ENCODE data around the gene ARRB1.

The ARRB1 gene

DNA sequence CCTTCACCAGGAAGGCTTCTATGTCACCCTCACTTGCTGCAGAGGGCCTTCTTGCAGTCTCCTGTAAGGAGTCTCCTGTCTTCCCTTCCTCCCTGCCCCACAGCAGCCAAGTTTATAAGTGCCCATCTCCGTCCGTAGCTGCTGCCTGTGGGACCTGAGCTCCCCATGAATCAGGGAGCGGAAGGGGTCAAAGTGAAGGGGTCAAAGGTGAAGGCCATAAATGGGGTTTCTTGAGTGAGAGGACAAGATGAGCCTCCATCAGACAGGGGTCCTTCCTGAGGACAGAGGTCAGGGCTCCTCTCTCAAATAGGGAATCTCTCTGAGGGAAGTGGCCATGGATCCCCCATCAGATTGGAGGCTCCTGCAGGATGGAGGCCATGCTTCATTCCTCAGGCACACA lies 44.4 kb downstream of the ARRB1 start:
- TF ChIP-seq, protein P1, sequence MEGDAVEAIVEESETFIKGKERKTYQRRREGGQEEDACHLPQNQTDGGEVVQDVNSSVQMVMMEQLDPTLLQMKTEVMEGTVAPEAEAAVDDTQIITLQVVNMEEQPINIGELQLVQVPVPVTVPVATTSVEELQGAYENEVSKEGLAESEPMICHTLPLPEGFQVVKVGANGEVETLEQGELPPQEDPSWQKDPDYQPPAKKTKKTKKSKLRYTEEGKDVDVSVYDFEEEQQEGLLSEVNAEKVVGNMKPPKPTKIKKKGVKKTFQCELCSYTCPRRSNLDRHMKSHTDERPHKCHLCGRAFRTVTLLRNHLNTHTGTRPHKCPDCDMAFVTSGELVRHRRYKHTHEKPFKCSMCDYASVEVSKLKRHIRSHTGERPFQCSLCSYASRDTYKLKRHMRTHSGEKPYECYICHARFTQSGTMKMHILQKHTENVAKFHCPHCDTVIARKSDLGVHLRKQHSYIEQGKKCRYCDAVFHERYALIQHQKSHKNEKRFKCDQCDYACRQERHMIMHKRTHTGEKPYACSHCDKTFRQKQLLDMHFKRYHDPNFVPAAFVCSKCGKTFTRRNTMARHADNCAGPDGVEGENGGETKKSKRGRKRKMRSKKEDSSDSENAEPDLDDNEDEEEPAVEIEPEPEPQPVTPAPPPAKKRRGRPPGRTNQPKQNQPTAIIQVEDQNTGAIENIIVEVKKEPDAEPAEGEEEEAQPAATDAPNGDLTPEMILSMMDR (IDR thresholded peaks at IDR 0.05) = no peak

GRCh38 chr11:75306529-75306928 lies 44.9 kb downstream of the ARRB1 start:
- TF ChIP-seq, protein P1 (IDR thresholded peaks at IDR 0.05) = no peak

- TF ChIP-seq, protein P1 (IDR thresholded peaks at IDR 0.05) = no peak
Measured at GRCh38 chr11:75305993-75306392, 45.5 kb downstream of the ARRB1 start.

DNA sequence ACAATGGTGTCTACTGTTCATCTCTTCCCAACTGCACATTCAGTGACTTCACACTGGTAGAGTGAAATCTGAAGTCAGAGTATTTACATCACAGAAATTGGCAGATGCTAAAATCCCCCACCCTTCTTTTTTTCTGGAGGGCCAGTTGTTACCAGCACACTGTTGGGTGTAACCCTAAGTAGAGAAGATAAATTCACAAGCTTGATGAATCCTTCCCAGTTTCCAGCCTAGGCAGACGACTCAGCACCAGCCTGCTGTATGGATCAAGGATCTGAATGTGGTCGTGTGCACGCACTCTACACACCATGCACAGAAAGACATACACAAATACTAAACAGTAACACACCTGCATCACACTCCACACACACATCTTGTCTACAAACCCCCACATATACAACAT lies 46.0 kb downstream of the ARRB1 start:
- TF ChIP-seq, protein P1 (IDR thresholded peaks at IDR 0.05) = no peak

DNA sequence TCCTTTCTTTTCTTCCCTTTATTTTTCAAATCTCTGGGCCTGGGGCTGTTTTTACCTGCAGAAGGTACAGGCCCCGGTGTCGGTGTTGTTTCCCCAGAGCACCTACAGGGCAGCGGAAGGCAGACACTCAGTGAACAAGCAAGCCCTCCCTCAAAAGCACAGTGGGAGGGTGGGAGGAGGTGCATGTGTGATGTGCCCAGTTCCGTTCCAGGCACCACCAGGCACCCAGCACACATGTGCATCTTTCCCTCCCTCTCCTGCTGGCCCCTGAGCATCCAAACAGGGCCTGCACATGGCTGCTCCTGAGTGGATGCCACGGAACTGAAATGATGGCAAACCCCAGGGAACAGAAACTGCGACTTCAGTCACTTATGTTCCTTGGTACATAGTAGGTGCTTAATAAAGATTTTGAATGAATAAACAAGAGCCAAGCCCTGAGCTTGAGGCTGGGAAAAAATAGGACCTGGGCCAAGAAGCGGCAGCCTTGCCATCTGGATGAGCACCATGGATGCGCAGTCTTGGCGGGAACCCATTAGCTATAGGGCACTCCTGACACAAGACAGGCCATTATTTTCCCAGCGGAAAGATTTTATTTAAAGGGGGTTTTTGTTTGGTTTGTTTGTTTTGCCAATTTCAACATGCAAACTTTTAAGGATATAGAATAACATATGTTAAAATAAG lies 47.8 kb downstream of the ARRB1 start:
- TF ChIP-seq, protein P1 (IDR thresholded peaks at IDR 0.05) = no peak

DNA sequence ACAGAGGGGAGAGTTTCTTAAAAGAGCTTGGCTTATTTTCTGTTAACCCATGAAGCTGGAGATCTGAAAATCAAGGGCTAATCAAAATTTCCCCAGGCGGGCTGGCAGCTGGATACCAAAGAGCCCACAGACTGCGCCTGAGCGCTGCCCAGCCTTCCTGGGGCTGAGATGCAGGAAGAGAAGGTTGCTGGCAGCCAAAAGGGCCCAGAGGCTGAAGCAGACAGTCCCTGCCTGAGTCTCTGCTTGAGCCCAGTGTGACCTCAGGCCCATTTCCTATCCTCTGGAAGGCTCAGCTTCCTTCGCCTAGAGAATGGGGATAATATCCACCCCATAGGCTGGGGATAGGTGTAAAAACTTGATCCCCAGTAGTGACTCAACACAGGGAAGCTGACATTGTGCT lies 49.1 kb downstream of the ARRB1 start:
- TF ChIP-seq, protein P1 (IDR thresholded peaks at IDR 0.05) = no peak

- TF ChIP-seq, protein P1 (IDR thresholded peaks at IDR 0.05) = no peak
Measured at GRCh38 chr11:75301601-75302345, 49.7 kb downstream of the ARRB1 start.

All from LNCAP (cell line).